ENCODE measurements around the gene PKDREJ. TPM values are rescaled to one million over a fixed set of nuclear protein-coding genes. Genes with fewer than 3 reads are reported as not detected.

The PKDREJ gene
- total and polyA plus RNA-seq, 8 donors, result 0.04 to 0.06 (median 0.05) TPM; not detected in 5

DNA sequence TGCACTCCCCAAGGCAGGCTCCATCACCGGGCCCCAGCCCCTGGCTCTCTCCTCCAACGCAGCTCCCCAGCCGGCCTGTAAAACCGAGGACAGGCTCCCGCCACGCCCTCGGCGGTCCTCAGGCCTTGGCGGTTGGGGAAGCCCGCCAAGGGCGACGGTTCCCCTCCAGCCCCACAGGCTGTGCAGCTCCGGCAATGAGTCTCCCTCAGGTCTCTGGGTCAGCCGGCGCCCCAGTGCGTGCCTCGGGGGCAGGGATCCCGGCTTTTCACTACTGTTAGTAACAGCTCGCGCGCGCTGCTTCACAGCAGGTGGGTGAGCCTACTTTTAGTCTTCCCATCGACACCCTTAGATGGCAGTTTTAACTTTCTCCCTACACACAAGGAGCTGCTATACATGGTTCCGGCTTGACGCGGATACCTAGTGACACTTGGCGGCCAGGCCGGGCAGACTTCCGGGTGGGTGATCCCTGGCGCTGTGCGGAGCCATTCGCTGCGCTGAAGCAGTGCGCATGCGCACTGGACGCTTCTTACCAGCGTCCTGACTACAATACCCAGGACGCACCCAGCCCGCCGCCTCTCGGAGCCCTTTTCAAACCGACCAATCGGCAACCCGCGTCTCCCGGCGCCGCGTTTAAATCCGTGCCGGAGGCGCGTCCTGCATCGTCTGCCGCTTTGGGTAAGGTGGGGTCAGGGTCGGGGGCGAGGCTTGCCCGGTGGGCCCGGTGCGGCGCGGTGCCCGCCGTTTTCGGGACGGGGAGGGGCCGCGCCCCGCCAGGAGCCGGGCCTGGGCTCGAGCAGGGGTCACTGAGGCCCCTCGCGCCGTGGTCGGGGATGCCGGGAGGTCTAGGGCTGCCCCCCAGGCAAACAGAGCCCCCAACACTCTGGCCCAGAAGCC lies 33.4 kb upstream of the PKDREJ start, which contains the start of gene GTSE1:
Gene GTSE1, plus strand, starts transcription at position 614 of the 894 bp plus-strand sequence. CDS start 531 bp downstream, outside the sequence.
- TF ChIP-seq, protein P1, sequence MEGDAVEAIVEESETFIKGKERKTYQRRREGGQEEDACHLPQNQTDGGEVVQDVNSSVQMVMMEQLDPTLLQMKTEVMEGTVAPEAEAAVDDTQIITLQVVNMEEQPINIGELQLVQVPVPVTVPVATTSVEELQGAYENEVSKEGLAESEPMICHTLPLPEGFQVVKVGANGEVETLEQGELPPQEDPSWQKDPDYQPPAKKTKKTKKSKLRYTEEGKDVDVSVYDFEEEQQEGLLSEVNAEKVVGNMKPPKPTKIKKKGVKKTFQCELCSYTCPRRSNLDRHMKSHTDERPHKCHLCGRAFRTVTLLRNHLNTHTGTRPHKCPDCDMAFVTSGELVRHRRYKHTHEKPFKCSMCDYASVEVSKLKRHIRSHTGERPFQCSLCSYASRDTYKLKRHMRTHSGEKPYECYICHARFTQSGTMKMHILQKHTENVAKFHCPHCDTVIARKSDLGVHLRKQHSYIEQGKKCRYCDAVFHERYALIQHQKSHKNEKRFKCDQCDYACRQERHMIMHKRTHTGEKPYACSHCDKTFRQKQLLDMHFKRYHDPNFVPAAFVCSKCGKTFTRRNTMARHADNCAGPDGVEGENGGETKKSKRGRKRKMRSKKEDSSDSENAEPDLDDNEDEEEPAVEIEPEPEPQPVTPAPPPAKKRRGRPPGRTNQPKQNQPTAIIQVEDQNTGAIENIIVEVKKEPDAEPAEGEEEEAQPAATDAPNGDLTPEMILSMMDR (IDR thresholded peaks at IDR 0.05), result no peak
- Histone ChIP-seq H3K9me3 (no peaks in the 10 kb centered on the region), H3K27ac (peak within 1 kb of the TSS; percentile 66 to 93 (median 88)), H3K4me3 (peak within 1 kb of the TSS; percentile 29 to 65 (median 45)), H3K36me3 (peaks cover 0 to 18% (median 0%) of the 10 kb centered on the region in 3 donors), H3K4me1 (peaks cover 5 to 11% (median 5%) of the 10 kb centered on the region in 3 donors), H3K27me3 (no peaks in the 10 kb centered on the region)
- peak; percentile 96 to 100 (median 98) for DNase-seq
- intact Hi-C loops (cut with DNase I), result no loop called here
- peak; percentile 88 for FAIRE-seq
- 2 to 3% methylated on average over 76 of the region's 76 CpGs for WGBS, 2 donors
- peak; percentile 96 to 99 (median 98) for ATAC-seq

DNA sequence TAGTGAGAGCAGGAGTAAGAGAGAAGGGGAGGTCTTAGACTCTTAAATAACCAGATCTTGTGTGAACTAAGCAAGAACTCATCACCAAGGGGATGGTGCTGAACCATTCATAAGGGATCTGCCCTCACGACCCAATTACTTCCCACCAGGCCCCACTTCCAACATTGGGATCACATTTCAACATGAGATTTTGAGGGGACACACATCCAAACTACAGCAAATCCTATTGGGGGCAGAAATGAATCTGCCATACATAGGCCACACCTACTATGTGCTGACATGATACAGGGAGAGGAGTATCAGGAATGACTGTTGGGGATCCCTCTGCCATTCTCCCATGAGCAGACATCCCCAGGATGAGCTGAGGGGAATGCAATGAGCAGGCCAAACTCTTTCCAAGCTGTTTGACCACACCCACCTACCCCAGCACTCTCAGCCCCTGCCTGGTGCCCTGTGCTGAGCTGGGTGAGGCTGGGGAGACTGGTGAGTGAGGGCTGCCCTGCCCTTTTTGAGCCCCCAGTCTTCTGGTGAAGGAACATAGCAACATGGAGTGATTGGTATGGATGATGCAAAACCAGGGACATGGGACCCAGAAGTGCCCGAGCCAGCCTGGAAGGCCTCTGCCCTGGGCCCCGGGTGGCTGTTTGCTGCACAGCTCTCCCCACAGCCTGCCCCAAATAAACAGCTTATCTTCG lies 32.3 kb upstream of the PKDREJ start:
- DNase-seq (no peak), ATAC-seq (no peak), FAIRE-seq (no peak)
- Histone ChIP-seq H3K4me3 (no peak overlapping the region), H3K27ac (peak overlapping the region in 2 of 4 donors; percentile 66 to 89), H3K36me3 (peaks cover 0 to 18% (median 0%) of the 10 kb centered on the region in 3 donors), H3K4me1 (peaks cover 5 to 11% (median 5%) of the 10 kb centered on the region in 3 donors), H3K27me3 (no peaks in the 10 kb centered on the region), H3K9me3 (no peaks in the 10 kb centered on the region)
- TF ChIP-seq, protein P1 (IDR thresholded peaks at IDR 0.05), result no peak
- 69 to 71% methylated on average over 4 of the region's 4 CpGs for WGBS, 2 donors
- intact Hi-C loops (cut with DNase I), result no loop called here

DNA sequence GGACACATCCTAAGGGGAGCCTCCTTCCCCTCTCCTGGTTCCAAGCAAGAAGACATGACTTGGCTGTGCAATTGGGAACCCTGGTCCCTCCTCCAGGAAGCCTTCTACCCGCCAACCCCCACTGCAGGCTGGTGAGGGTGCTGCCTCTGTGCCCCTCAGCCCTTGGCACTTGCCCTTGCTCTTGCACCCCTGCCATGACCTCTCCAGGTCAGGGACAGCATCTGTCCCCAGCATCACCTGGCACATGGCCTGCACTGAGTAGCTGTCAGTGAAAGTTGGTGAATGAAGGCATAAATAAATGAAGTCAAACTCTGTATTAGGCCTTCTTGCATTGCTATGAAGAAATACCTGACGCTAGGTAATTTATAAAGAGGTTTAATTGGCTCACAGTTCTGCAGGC lies 31.6 kb upstream of the PKDREJ start:
- TF ChIP-seq, protein P1 (IDR thresholded peaks at IDR 0.05), result no peak
- DNase-seq (no peak), FAIRE-seq (no peak), ATAC-seq (no peak)
- 85 to 97% methylated on average over 2 of the region's 2 CpGs for WGBS, 2 donors
- H3K4me3 ChIP-seq, result no peak overlapping the region
- H3K27ac ChIP-seq, result no peak overlapping the region
- H3K9me3 ChIP-seq, result no peaks in the 10 kb centered on the region
- H3K4me1 ChIP-seq, result peaks cover 5 to 11% (median 5%) of the 10 kb centered on the region in 3 donors
- intact Hi-C loops (cut with DNase I), result no loop called here
- H3K27me3 ChIP-seq, result no peaks in the 10 kb centered on the region
- H3K36me3 ChIP-seq, result peaks cover 0 to 18% (median 0%) of the 10 kb centered on the region in 3 donors

DNA sequence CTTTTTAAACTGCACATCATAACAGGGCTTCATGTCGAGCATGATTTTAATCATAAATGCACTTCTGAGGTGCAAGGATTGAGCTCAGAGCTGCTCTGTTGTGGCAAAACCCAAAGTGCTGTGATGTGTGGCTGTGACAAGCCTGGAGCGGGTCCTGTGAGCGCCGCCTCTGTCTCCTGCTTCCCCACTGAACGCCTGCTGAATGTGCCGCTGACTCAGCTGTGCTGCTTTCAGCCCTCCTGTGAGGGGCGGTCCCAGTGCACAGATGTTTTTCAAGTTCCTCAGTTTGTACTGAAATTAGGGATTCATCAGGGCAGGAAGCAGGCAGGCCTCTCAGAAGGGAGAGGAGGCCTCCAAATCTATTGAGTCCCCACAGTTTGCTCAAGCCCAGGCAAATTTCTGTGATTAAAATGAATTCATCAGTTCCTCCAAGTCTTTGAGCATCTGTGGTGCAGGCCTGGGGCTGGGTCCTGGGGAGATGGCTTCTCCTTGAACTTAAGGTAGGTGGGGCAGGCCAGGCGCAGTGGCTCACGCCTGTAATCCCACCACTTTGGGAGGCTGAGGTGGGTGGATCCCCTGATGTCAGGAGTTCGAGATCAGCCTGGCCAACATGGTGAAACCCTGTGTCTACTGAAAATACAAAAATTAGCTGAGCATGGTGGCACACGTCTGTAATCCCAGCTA lies 30.6 kb upstream of the PKDREJ start:
- TF ChIP-seq, protein P1 (IDR thresholded peaks at IDR 0.05), result no peak
- Histone ChIP-seq H3K4me1 (peaks cover 5 to 11% (median 5%) of the 10 kb centered on the region in 3 donors), H3K36me3 (peaks cover 0 to 18% (median 0%) of the 10 kb centered on the region in 3 donors), H3K27ac (peak overlapping the region in 2 of 4 donors; percentile 12 to 51), H3K4me3 (no peak overlapping the region), H3K27me3 (no peaks in the 10 kb centered on the region), H3K9me3 (no peaks in the 10 kb centered on the region)
- intact Hi-C loops (cut with DNase I), result no loop called here
- 85 to 90% methylated on average over 11 of the region's 11 CpGs for whole genome bisulfite sequencing, 2 donors
- DNase-seq (peak in 1 of 6 donors; percentile 54), FAIRE-seq (no peak), ATAC-seq (peak in 1 of 4 donors; percentile 18)

All from pancreas (tissue), 10 donors.